PC-3 (cell line): ENCODE data around the gene FBXO15.

Source experiments
- EZH2phosphoT487 ChIP-seq: fragments of 300-600 bp; sonication (generic); IDR thresholded peaks from 2 replicates; pipeline ENCODE4 v1.6.1; 2018; ENCODE audit warnings: mild to moderate bottlenecking, antibody characterized with exemption, low read length, borderline replicate concordance
- TF ChIP-seq, protein P1 (sequence below): fragments of 300-600 bp; sonication (generic); conservative IDR thresholded peaks from 2 replicates; pipeline ENCODE4 v1.5.1; 2017; ENCODE audit warnings: antibody characterized with exemption, low read depth, mild to moderate bottlenecking, low read length

DNA sequence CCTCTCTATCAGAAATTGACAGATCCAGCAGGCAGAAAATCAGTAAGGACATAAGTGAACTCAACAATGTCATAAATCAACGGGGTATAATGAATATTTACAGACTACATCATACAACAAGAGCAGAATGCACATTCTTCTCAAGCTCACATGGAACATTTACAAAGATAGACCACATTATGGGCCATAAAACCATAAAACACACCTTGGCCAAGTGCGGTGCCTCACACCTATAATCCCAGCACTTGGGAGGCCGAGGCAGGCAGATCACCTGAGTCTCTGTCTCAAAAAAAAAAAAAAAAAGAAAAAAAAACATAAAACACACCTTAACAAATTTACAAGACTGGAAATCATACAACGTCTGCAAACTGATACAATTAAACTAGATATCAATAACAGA is 36.7 kb downstream of the FBXO15 start:
- TF ChIP-seq, protein P1, sequence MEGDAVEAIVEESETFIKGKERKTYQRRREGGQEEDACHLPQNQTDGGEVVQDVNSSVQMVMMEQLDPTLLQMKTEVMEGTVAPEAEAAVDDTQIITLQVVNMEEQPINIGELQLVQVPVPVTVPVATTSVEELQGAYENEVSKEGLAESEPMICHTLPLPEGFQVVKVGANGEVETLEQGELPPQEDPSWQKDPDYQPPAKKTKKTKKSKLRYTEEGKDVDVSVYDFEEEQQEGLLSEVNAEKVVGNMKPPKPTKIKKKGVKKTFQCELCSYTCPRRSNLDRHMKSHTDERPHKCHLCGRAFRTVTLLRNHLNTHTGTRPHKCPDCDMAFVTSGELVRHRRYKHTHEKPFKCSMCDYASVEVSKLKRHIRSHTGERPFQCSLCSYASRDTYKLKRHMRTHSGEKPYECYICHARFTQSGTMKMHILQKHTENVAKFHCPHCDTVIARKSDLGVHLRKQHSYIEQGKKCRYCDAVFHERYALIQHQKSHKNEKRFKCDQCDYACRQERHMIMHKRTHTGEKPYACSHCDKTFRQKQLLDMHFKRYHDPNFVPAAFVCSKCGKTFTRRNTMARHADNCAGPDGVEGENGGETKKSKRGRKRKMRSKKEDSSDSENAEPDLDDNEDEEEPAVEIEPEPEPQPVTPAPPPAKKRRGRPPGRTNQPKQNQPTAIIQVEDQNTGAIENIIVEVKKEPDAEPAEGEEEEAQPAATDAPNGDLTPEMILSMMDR, result no peak
- no peak for TF ChIP-seq EZH2phosphoT487
